Measurements from ENCODE around the gene SURF6. TPM values are rescaled to one million over a fixed set of nuclear protein-coding genes. Genes with fewer than 3 reads are reported as not detected.

SURF6 gene
- total RNA-seq: 10 to 100 TPM; 15.0 to 36.2 (median 27.5) TPM

DNA sequence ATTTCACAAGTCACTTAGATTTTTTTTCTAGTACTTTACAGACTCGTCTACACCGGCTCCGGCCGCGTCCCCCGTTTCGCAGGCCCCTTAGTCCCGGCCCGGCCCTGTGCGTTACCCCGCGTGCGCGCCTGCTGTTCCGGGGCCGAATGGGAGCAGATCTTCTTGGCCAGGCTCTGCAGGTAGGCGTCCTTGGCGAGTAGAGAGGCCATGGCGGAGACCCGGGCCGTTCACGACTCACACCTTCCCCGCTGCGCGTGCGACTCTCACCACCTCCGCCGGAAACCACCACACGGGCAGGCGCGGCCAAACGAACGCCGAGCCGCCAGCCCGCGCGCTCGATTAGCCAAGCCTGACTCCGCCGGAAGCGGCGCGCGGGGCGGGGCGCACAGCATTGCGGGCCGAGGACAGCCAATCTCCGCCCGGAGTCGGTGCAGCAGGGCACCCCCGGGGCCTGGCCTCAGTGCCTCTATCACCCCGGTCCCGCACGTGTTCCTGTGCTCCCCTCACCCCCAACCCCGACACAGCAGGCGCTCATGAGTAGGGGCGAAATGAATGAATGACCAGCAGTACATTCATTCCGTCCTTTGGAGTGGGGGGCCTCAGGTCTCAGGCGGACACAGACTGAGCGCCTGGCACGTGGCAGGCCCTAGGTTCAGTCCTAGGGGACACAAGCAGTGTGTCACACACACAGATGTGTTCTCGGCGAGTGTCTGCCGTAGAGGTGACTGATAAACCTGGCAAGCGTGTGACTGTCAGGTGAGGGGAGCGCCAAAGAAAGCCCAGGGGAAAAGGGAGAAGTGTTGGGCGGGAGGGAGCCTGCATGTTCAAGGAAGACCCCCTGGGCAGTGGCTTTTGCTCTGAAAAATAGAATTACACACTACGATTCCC lies at the start of gene SURF6:
Gene SURF6, minus strand, starts transcription at position 265 of the 888 bp plus-strand sequence. Its CDS starts 56 bp downstream, at position 209.
- DNase-seq (ENCODE audit: extremely low spot score): peak; percentile 97
- intact Hi-C loops (cut with DNase I): loop anchor here (10.0 kb wide), 1 partner anchor 231 kb away; no protein-coding TSS in a partner anchor
- Histone ChIP-seq H3K36me3 (peaks cover 42 to 65% (median 53%) of the 10 kb centered on the region in 4 donors), H3K4me3 (peak within 1 kb of the TSS; percentile 82 to 90 (median 86)), H3K4me1 (peaks cover 19 to 41% (median 34%) of the 10 kb centered on the region in 4 donors), H3K27ac (replicated peaks in 1 of 4) (peak within 1 kb of the TSS; percentile 70 to 82 (median 74)), H3K9me3 (no peaks in the 10 kb centered on the region), H3K27me3 (no peaks in the 10 kb centered on the region)
- TF ChIP-seq POLR2AphosphoS5 (IDR thresholded peaks at IDR 0.05) (peak; percentile 82 to 98), POLR2A (IDR thresholded peaks at IDR 0.05; ENCODE audit: low read depth) (no peak)
- TF ChIP-seq, protein P1, sequence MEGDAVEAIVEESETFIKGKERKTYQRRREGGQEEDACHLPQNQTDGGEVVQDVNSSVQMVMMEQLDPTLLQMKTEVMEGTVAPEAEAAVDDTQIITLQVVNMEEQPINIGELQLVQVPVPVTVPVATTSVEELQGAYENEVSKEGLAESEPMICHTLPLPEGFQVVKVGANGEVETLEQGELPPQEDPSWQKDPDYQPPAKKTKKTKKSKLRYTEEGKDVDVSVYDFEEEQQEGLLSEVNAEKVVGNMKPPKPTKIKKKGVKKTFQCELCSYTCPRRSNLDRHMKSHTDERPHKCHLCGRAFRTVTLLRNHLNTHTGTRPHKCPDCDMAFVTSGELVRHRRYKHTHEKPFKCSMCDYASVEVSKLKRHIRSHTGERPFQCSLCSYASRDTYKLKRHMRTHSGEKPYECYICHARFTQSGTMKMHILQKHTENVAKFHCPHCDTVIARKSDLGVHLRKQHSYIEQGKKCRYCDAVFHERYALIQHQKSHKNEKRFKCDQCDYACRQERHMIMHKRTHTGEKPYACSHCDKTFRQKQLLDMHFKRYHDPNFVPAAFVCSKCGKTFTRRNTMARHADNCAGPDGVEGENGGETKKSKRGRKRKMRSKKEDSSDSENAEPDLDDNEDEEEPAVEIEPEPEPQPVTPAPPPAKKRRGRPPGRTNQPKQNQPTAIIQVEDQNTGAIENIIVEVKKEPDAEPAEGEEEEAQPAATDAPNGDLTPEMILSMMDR (IDR thresholded peaks at IDR 0.05): peak in 2 of 3 experiments; percentile 11 to 36
- 10% methylated on average over 22 of the region's 70 CpGs for WGBS

- Histone ChIP-seq H3K27me3 (peaks cover 0 to 15% (median 0%) of the 10 kb centered on the region in 4 donors), H3K9me3 (no peaks in the 10 kb centered on the region), H3K36me3 (no peaks in the 10 kb centered on the region), H3K4me1 (no peaks in the 10 kb centered on the region), H3K27ac (replicated peaks in 1 of 4) (no peak overlapping the region), H3K4me3 (no peak overlapping the region)
- DNase-seq (ENCODE audit: extremely low spot score): no peak
- WGBS: 87% methylated on average over 13 of the region's 14 CpGs
- TF ChIP-seq, protein P1 (IDR thresholded peaks at IDR 0.05): no peak
- TF ChIP-seq POLR2A (IDR thresholded peaks at IDR 0.05; ENCODE audit: low read depth) (no peak), POLR2AphosphoS5 (IDR thresholded peaks at IDR 0.05) (no peak), EP300 (IDR thresholded peaks at IDR 0.05) (no peak)
- intact Hi-C loops (cut with DNase I): no loop called here
Observed at GRCh38 chr9:133385452-133385851, 49.5 kb upstream of the SURF6 start.

DNA sequence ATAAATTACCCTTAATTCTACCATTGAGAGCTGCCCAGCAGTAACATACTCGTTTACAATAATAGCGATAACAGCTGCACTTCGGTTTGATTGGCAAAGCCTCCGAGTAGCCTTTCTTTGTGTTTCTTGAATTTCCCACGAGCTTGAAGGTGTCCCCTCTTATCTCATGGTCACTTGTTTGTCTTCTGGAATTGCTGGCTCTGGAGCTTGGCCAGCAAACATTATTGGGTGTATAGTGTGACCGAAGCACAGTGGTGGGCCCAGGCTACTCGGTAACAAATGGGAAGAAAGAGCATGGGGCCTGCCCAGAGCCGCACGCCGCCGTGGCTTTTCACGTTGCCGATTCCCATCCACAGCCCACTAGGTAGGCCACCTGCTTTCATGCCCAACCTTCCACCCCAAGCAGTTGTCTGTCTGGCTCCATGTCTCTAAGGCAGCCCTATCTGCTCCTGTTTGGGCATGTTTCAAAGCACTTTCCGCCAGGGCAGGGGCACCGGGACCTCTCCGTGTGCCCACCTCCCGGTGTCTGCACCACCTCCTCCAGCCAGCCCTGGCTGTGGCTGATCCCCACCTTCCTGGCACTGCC lies 48.8 kb upstream of the SURF6 start:
- intact Hi-C loops (cut with DNase I): no loop called here
- TF ChIP-seq POLR2AphosphoS5 (IDR thresholded peaks at IDR 0.05): no peak
- no peak for TF ChIP-seq EP300 (IDR thresholded peaks at IDR 0.05)
- TF ChIP-seq, protein P1 (IDR thresholded peaks at IDR 0.05): no peak
- TF ChIP-seq POLR2A (IDR thresholded peaks at IDR 0.05; ENCODE audit: low read depth): no peak
- WGBS: 93% methylated on average over 17 of the region's 17 CpGs
- H3K27ac ChIP-seq (replicated peaks in 1 of 4): no peak overlapping the region
- no peaks in the 10 kb centered on the region for H3K9me3 ChIP-seq
- no peak for DNase-seq (ENCODE audit: extremely low spot score)
- H3K27me3 ChIP-seq: peaks cover 0 to 11% (median 0%) of the 10 kb centered on the region in 4 donors
- H3K36me3 ChIP-seq: no peaks in the 10 kb centered on the region
- H3K4me1 ChIP-seq: no peaks in the 10 kb centered on the region
- H3K4me3 ChIP-seq: no peak overlapping the region

DNA sequence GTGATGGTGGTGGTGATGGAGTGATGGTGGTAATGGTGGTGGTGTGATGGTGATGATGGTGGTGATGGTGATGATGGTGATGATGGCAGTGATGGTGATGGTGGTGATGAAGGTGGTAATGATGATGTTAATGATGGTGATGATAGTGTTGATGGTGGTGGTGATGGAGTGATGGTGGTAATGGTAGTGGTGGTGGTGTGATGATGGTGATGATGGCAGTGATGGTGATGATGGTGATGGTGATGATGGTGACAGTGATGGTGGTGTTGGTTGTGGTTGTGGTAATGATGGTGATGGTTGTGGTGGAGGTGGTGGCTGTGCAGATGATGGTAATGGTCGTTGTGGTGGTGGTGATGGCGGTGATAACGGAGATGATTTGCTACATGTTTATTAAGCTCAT lies 47.5 kb upstream of the SURF6 start:
- H3K36me3 ChIP-seq: no peaks in the 10 kb centered on the region
- no peaks in the 10 kb centered on the region for H3K27me3 ChIP-seq
- intact Hi-C loops (cut with DNase I): no loop called here
- H3K4me3 ChIP-seq: no peak overlapping the region
- TF ChIP-seq POLR2AphosphoS5 (IDR thresholded peaks at IDR 0.05) (no peak), EP300 (IDR thresholded peaks at IDR 0.05) (no peak), POLR2A (IDR thresholded peaks at IDR 0.05; ENCODE audit: low read depth) (no peak)
- TF ChIP-seq, protein P1 (IDR thresholded peaks at IDR 0.05): no peak
- H3K27ac ChIP-seq (replicated peaks in 1 of 4): no peak overlapping the region
- DNase-seq (ENCODE audit: extremely low spot score): no peak
- H3K9me3 ChIP-seq: no peaks in the 10 kb centered on the region
- H3K4me1 ChIP-seq: no peaks in the 10 kb centered on the region
- 96% methylated on average over 3 of the region's 3 CpGs for WGBS
